ENCODE measurements around the gene ADIPOR2. TPM values are rescaled to one million over a fixed set of nuclear protein-coding genes. Genes with fewer than 3 reads are reported as not detected.

The ADIPOR2 gene
- polyA plus RNA-seq, 1 experiment: 17.5 TPM

DNA sequence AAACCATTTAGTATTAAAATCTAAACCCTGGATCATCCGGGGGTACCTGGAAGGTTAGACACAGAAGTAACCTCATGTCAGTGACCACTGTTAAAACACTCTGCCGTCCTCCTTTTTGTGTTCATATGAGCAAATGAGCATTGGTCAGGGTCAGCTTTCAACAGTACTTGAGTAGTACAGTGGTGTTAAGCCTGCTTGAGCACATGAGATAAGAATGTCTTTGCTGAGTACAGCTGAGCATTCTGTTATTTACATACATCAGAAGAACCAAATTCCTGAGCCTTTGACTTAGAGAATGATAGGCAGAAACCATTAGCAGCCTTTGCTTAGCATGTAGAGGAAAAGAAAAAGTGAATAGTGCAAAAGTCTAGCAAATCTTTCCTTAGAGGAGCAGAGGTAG lies 90.9 kb downstream of the ADIPOR2 start:
- ChIA-PET POLR2A (no interaction called here), CTCF (interaction anchor here (0.9 to 12.6 kb wide), 5 partner anchors 9 to 147 kb away, joined by 4 to 242 read pairs (median 8); no protein-coding TSS in a partner anchor)
- Histone ChIP-seq H3K36me3 (ENCODE audit: control insufficient read depth, insufficient read depth, low read length) (no peaks in the 10 kb centered on the region), H3K27me3 (ENCODE audit: control insufficient read depth, insufficient read depth, low read length) (no peaks in the 10 kb centered on the region), H3K4me3 (ENCODE audit: low read depth, low read length) (no peak overlapping the region)
- no peak for TF ChIP-seq CTCF (IDR thresholded peaks at IDR 0.05; ENCODE audit: insufficient read depth, low read depth, low read length)
- DNase-seq (ENCODE audit: low read depth): no peak

DNA sequence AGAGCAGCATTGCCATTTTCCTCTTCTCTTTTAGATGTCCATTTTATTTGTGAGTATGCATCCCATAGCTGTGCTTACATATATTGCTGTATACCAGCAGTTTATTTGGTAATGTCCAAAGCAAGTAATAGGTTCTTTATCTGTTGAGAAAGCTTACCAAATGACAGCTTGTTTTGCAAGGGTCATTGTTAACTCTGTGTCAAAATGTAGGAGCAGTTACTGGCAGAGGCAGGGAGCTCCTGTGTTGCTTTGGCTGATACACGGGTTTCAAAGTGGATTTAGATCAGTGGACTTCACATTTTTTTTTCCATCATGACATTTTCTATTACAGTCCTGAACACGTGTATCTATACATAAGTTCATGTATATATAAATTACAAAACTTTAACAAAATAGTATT lies 91.3 kb downstream of the ADIPOR2 start:
- Histone ChIP-seq H3K4me3 (ENCODE audit: low read depth, low read length) (no peak overlapping the region), H3K27me3 (ENCODE audit: control insufficient read depth, insufficient read depth, low read length) (no peaks in the 10 kb centered on the region), H3K36me3 (ENCODE audit: control insufficient read depth, insufficient read depth, low read length) (no peaks in the 10 kb centered on the region)
- ChIA-PET POLR2A (no interaction called here), CTCF (interaction anchor here (1.0 to 12.6 kb wide), 4 partner anchors 8 to 126 kb away, joined by 4 to 242 read pairs (median 15); no protein-coding TSS in a partner anchor)
- DNase-seq (ENCODE audit: low read depth): no peak
- no peak for TF ChIP-seq CTCF (IDR thresholded peaks at IDR 0.05; ENCODE audit: insufficient read depth, low read depth, low read length)

DNA sequence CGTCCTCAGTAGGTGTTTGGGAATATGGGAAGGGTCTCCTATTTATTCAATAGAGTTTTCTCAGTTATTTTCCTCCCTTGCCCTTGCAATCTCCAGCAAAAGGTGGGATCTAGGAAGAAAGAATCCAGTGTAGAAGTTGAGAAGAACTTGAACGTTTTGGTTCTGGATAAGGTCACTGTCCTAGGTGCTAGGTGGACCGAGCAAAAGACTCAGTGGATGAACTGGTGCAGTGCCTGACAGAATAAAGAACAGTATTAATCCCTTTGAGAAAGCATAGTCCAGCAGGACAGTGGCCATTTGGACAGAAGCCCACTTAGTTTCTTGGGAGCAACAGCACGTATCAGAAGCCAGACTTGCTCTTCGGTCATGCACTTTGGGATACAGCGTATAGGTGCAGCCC lies 96.8 kb downstream of the ADIPOR2 start:
- Histone ChIP-seq H3K4me3 (ENCODE audit: low read depth, low read length) (no peak overlapping the region), H3K27me3 (ENCODE audit: control insufficient read depth, insufficient read depth, low read length) (no peaks in the 10 kb centered on the region), H3K36me3 (ENCODE audit: control insufficient read depth, insufficient read depth, low read length) (peaks cover 3% of the 10 kb centered on the region; the same call in 1 of the 2 replicates)
- no peak for DNase-seq (ENCODE audit: low read depth)
- TF ChIP-seq CTCF (IDR thresholded peaks at IDR 0.05; ENCODE audit: insufficient read depth, low read depth, low read length): no peak
- POLR2A ChIA-PET: no interaction called here
- CTCF ChIA-PET: interaction anchor here (0.6 to 12.6 kb wide), 5 partner anchors 8 to 670 kb away, joined by 3 to 242 read pairs (median 3); no protein-coding TSS in a partner anchor

DNA sequence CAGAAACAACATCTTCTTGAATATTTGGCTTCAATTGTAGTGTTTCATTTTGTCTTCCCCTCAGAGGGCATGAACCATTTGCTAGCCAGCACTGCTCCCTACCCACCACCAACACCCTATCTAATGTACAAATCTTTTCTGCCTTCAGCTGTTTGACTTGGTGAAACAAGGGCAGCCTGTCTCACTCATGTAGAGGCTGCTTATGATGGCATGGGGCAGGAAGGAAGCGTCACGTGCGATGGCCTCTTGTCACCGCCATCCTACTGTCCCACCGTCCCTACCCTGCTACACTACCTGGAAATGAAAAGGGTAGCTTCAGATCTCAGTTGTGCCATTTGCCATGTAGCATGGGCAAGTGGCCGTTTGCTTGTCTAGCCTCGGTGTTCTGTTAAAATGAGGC lies 99.6 kb downstream of the ADIPOR2 start:
- Histone ChIP-seq H3K27me3 (ENCODE audit: control insufficient read depth, insufficient read depth, low read length) (no peaks in the 10 kb centered on the region), H3K36me3 (ENCODE audit: control insufficient read depth, insufficient read depth, low read length) (peaks cover 3% of the 10 kb centered on the region; the same call in 1 of the 2 replicates), H3K4me3 (ENCODE audit: low read depth, low read length) (no peak overlapping the region)
- ChIA-PET POLR2A (interaction anchor here (1.1 kb wide), 1 partner anchor 138 kb away, joined by 13 read pairs; no protein-coding TSS in a partner anchor), CTCF (interaction anchor here (0.6 to 12.6 kb wide), 18 partner anchors 8 to 807 kb away, joined by 3 to 242 read pairs (median 4); partner anchors contain the start of gene ADIPOR2)
- no peak for DNase-seq (ENCODE audit: low read depth)
- TF ChIP-seq CTCF (IDR thresholded peaks at IDR 0.05; ENCODE audit: insufficient read depth, low read depth, low read length): no peak

- POLR2A ChIA-PET: interaction anchor here (1.1 kb wide), 1 partner anchor 138 kb away, joined by 13 read pairs; no protein-coding TSS in a partner anchor
- Histone ChIP-seq H3K27me3 (ENCODE audit: control insufficient read depth, insufficient read depth, low read length) (no peaks in the 10 kb centered on the region), H3K4me3 (ENCODE audit: low read depth, low read length) (no peak overlapping the region), H3K36me3 (ENCODE audit: control insufficient read depth, insufficient read depth, low read length) (peaks cover 3% of the 10 kb centered on the region; the same call in 1 of the 2 replicates)
- CTCF ChIA-PET: interaction anchor here (0.6 to 12.6 kb wide), 28 partner anchors 9 to 806 kb away, joined by 3 to 242 read pairs (median 4); partner anchors contain the start of gene ADIPOR2
- TF ChIP-seq CTCF (IDR thresholded peaks at IDR 0.05; ENCODE audit: insufficient read depth, low read depth, low read length): peak; percentile 80
- no peak for DNase-seq (ENCODE audit: low read depth)
Measured at GRCh38 chr12:1791104-1791841, 100.4 kb downstream of the ADIPOR2 start.
